ENCODE results near the gene PM20D2. TPM values are rescaled to one million over a fixed set of nuclear protein-coding genes. Genes with fewer than 3 reads are reported as not detected.

PM20D2 gene
- total RNA-seq, 1 donor from 2014 or later, result 13.3 TPM

- intact Hi-C loops (cut with DNase I), result no loop called here
- DNase-seq (ENCODE audit: missing footprints), result no peak
- no peak for ATAC-seq
Observed at GRCh38 chr6:89187504-89187903, 41.6 kb downstream of the PM20D2 start.

GRCh38 chr6:89190741-89191140 is 44.9 kb downstream of the PM20D2 start:
- DNase-seq (ENCODE audit: missing footprints) (no peak), ATAC-seq (no peak)
- intact Hi-C loops (cut with DNase I), result no loop called here

- intact Hi-C loops (cut with DNase I), result no loop called here
- ATAC-seq, result no peak
- DNase-seq (ENCODE audit: missing footprints), result no peak
Observed at GRCh38 chr6:89194559-89194958, 48.7 kb downstream of the PM20D2 start.

GRCh38 chr6:89197141-89197540 is 51.3 kb downstream of the PM20D2 start:
- intact Hi-C loops (cut with DNase I), result no loop called here
- ATAC-seq (no peak), DNase-seq (ENCODE audit: missing footprints) (no peak)

GRCh38 chr6:89198235-89198634 is 52.4 kb downstream of the PM20D2 start:
- DNase-seq (ENCODE audit: missing footprints) (no peak), ATAC-seq (no peak)
- intact Hi-C loops (cut with DNase I), result no loop called here

GRCh38 chr6:89199579-89199978 is 53.7 kb downstream of the PM20D2 start:
- DNase-seq (ENCODE audit: missing footprints), result no peak
- intact Hi-C loops (cut with DNase I), result no loop called here
- ATAC-seq, result no peak

- DNase-seq (ENCODE audit: missing footprints) (no peak), ATAC-seq (no peak)
- intact Hi-C loops (cut with DNase I), result no loop called here
Observed at GRCh38 chr6:89200706-89201215, 54.9 kb downstream of the PM20D2 start.

- no peak for ATAC-seq
Observed at GRCh38 chr6:89204096-89204495, 58.2 kb downstream of the PM20D2 start.

GRCh38 chr6:89205819-89206218 is 60.0 kb downstream of the PM20D2 start:
- ATAC-seq (no peak), DNase-seq (ENCODE audit: missing footprints) (no peak)
- intact Hi-C loops (cut with DNase I), result no loop called here

More at GRCh38 chr6:89204096-89204495, 58.2 kb downstream of the PM20D2 start:
- no peak for DNase-seq (ENCODE audit: missing footprints)
- intact Hi-C loops (cut with DNase I), result no loop called here

DNA sequence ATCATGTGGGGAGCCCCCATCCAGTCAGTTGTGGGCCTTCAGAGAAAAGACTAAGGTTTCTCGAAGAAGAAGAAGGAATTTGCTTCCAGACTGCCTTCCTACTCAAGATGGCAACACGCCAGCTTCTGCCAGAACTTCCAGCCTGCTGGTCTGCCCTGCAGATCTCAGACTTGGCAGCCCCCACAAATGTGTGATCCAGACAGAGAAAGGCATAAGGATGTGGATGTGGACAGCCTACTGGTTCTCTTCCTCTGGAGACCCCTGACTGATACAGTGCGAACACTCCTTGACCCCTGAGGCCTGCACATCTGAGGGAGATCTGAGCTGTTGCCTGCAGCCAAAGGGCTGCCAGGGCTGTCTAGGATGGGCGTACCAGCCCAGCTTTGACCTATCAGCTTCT is 62.7 kb downstream of the PM20D2 start:
- DNase-seq (ENCODE audit: missing footprints), result no peak
- no peak for ATAC-seq
- intact Hi-C loops (cut with DNase I), result no loop called here

DNA sequence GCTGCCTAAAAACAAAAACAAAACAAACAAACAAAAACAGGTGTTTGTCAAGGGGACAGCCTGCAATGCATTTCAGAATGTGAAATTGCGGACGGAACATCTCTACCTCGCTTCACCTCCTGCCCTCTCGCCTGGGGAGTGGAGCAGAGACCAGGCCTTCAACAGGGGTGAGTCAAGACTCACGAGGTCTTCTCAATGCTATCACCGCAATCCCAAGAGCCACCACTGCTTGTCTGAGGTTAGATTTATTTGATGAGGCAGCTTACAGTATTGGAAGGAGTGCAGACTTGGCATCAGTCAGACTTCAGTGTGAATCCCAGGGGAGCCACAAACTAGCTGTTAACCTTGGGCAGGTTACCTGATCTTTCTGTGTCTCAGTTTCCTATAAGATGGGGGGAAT is 63.6 kb downstream of the PM20D2 start:
- DNase-seq (ENCODE audit: missing footprints), result no peak
- ATAC-seq, result no peak
- intact Hi-C loops (cut with DNase I), result no loop called here

DNA sequence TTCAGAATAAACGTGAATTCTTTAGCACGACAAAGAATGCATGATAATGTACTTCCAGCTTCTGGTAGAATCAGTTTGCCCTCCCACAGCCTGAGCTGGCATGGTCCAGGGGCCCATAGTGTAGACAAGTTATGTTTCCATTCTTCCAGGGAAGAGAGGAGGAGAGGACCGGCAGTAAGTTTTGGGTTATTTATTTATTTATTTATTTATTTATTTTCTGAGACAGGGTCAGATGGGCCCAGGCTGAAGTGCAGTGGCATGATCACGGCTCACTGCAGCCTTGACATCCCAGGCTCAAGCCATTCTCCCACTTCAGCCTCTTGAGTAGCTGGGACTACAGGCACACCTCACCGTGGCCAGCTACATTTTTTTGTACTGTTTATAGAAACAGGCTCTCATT is 66.6 kb downstream of the PM20D2 start:
- ATAC-seq (no peak), DNase-seq (ENCODE audit: missing footprints) (no peak)
- intact Hi-C loops (cut with DNase I), result no loop called here

- ATAC-seq (no peak), DNase-seq (ENCODE audit: missing footprints) (no peak)
- intact Hi-C loops (cut with DNase I), result no loop called here
Observed at GRCh38 chr6:89214197-89214596, 68.3 kb downstream of the PM20D2 start.

Other genes with a start within 250 kb of the PM20D2 start
- gene RNGTT, start 182.4 kb upstream of the PM20D2 start, total RNA-seq, result 7.0 TPM
- 139 TPM for gene PNRC1, start 65.3 kb upstream of the PM20D2 start, total RNA-seq
- 0.24 TPM for gene SRSF12, start 28.0 kb upstream of the PM20D2 start, total RNA-seq
- gene GABRR1, start 71.3 kb downstream of the PM20D2 start, total RNA-seq, result not detected
- gene GABRR2, start 169.2 kb downstream of the PM20D2 start, total RNA-seq, result 0.35 TPM
- gene UBE2J1, start 206.7 kb downstream of the PM20D2 start, total RNA-seq, result 15.0 TPM

All from Right ventricle myocardium inferior (tissue), 1 donor.